ENCODE results near the gene GLB1L3. TPM values are rescaled to one million over a fixed set of nuclear protein-coding genes. Genes with fewer than 3 reads are reported as not detected.

GLB1L3 gene
- total RNA-seq, 1 donor from 2014 or later: not detected

GRCh38 chr11:134264966-134265764 is 11.0 kb upstream of the GLB1L3 start:
- H3K4me3 Mint-ChIP-seq: no peak overlapping the region
- Histone ChIP-seq H3K9ac (no peak overlapping the region), H3K4me3 (no peak overlapping the region), H4K20me1 (ENCODE audit: low read depth) (no peaks in the 10 kb centered on the region), H3K27me3 (peaks cover 3% of the 10 kb centered on the region), H3K79me2 (ENCODE audit: low read depth) (no peaks in the 10 kb centered on the region), H2AFZ (replicated peaks) (no peak overlapping the region), H3K9me3 (ENCODE audit: low read depth) (no peaks in the 10 kb centered on the region), H3K4me2 (no peak overlapping the region), H3K4me1 (peaks cover 6% of the 10 kb centered on the region), H3K36me3 (no peaks in the 10 kb centered on the region), H3K27ac (no peak overlapping the region), H3F3A (ENCODE audit: low read depth) (no peaks in the 10 kb centered on the region)
- H3K36me3 Mint-ChIP-seq: peaks cover 6% of the 10 kb centered on the region
- no peaks in the 10 kb centered on the region for H3K9me3 Mint-ChIP-seq
- H3K4me1 Mint-ChIP-seq: peaks cover 18% of the 10 kb centered on the region
- no peaks in the 10 kb centered on the region for H3K27me3 Mint-ChIP-seq (ENCODE audit: insufficient read depth, low read depth)
- no peak for DNase-seq (ENCODE audit: low spot score)
- no peak overlapping the region for H3K27ac Mint-ChIP-seq
- TF ChIP-seq EZH2 (IDR thresholded peaks at IDR 0.05) (no peak), CTCF (IDR thresholded peaks at IDR 0.05) (no peak), EZH2phosphoT487 (IDR thresholded peaks at IDR 0.05) (no peak)

- H3K27me3 ChIP-seq: peaks cover 16% of the 10 kb centered on the region
- H3K4me1 ChIP-seq: peaks cover 6% of the 10 kb centered on the region
- no peaks in the 10 kb centered on the region for H3F3A ChIP-seq (ENCODE audit: low read depth)
- no peak overlapping the region for H3K4me2 ChIP-seq
- no peaks in the 10 kb centered on the region for H3K79me2 ChIP-seq (ENCODE audit: low read depth)
- Mint-ChIP-seq H3K27me3 (ENCODE audit: insufficient read depth, low read depth) (peaks cover 7% of the 10 kb centered on the region), H3K4me1 (peaks cover 18% of the 10 kb centered on the region), H3K9me3 (no peaks in the 10 kb centered on the region), H3K4me3 (no peak overlapping the region), H3K36me3 (peaks cover 6% of the 10 kb centered on the region), H3K27ac (no peak overlapping the region)
- no peak for TF ChIP-seq CTCF (IDR thresholded peaks at IDR 0.05)
- no peak for TF ChIP-seq EZH2 (IDR thresholded peaks at IDR 0.05)
- TF ChIP-seq EZH2phosphoT487 (IDR thresholded peaks at IDR 0.05): no peak
- no peak overlapping the region for H3K4me3 ChIP-seq
- H3K27ac ChIP-seq: no peak overlapping the region
- H3K9me3 ChIP-seq (ENCODE audit: low read depth): no peaks in the 10 kb centered on the region
- no peaks in the 10 kb centered on the region for H3K36me3 ChIP-seq
- no peaks in the 10 kb centered on the region for H4K20me1 ChIP-seq (ENCODE audit: low read depth)
- H3K9ac ChIP-seq: no peak overlapping the region
- no peak overlapping the region for H2AFZ ChIP-seq (replicated peaks)
- DNase-seq (ENCODE audit: low spot score): no peak
These were observed 9.7 kb upstream of the GLB1L3 start for GRCh38 chr11:134266440-134266839.

- no peaks in the 10 kb centered on the region for H4K20me1 ChIP-seq (ENCODE audit: low read depth)
- H3K27me3 ChIP-seq: peaks cover 20% of the 10 kb centered on the region
- H3K9me3 ChIP-seq (ENCODE audit: low read depth): no peaks in the 10 kb centered on the region
- H3K27me3 Mint-ChIP-seq (ENCODE audit: insufficient read depth, low read depth): peaks cover 7% of the 10 kb centered on the region
- no peak overlapping the region for H3K27ac Mint-ChIP-seq
- no peaks in the 10 kb centered on the region for H3F3A ChIP-seq (ENCODE audit: low read depth)
- no peak overlapping the region for H3K4me3 ChIP-seq
- H2AFZ ChIP-seq (replicated peaks): no peak overlapping the region
- TF ChIP-seq EZH2phosphoT487 (IDR thresholded peaks at IDR 0.05) (no peak), CTCF (IDR thresholded peaks at IDR 0.05) (no peak), EZH2 (IDR thresholded peaks at IDR 0.05) (no peak)
- no peaks in the 10 kb centered on the region for H3K9me3 Mint-ChIP-seq
- H3K4me1 ChIP-seq: peaks cover 6% of the 10 kb centered on the region
- H3K4me3 Mint-ChIP-seq: no peak overlapping the region
- H3K36me3 Mint-ChIP-seq: peaks cover 6% of the 10 kb centered on the region
- H3K4me2 ChIP-seq: no peak overlapping the region
- no peak overlapping the region for H3K27ac ChIP-seq
- peaks cover 20% of the 10 kb centered on the region for H3K4me1 Mint-ChIP-seq
- no peak overlapping the region for H3K9ac ChIP-seq
- no peak for DNase-seq (ENCODE audit: low spot score)
- no peaks in the 10 kb centered on the region for H3K79me2 ChIP-seq (ENCODE audit: low read depth)
- H3K36me3 ChIP-seq: no peaks in the 10 kb centered on the region
These were observed 9.3 kb upstream of the GLB1L3 start for GRCh38 chr11:134266841-134267251.

Data from neural progenitor cell (in vitro differentiated cells).